ENCODE results near the gene SEZ6L2. TPM values are rescaled to one million over a fixed set of nuclear protein-coding genes. Genes with fewer than 3 reads are reported as not detected.

SEZ6L2 gene
- total RNA-seq, 4 donors from 2014 or later = 1.4 to 100 (median 3.1) TPM

- no peak for TF ChIP-seq CTCF (IDR thresholded peaks at IDR 0.05)
- no peak for TF ChIP-seq POLR2A (IDR thresholded peaks at IDR 0.05)
- WGBS, 2 donors = 91 to 92% methylated on average over 9 of the region's 9 CpGs
- H3K4me3 ChIP-seq (ENCODE audit: low read depth, poor library complexity, severe bottlenecking) = no peak overlapping the region
- DNase-seq (ENCODE audit: low spot score in 2 of 2) = no peak
- intact Hi-C loops (cut with DNase I; ENCODE audit: low total_unique reads) = no loop called here
Observed at GRCh38 chr16:29860218-29860617, 39.1 kb downstream of the SEZ6L2 start.

- no peak for DNase-seq (ENCODE audit: low spot score in 2 of 2)
- H3K4me3 ChIP-seq (ENCODE audit: low read depth, poor library complexity, severe bottlenecking) = no peak overlapping the region
- TF ChIP-seq POLR2A (IDR thresholded peaks at IDR 0.05) = no peak
- TF ChIP-seq CTCF (IDR thresholded peaks at IDR 0.05) = no peak
- intact Hi-C loops (cut with DNase I; ENCODE audit: low total_unique reads) = no loop called here
- 93 to 95% methylated on average over 19 of the region's 19 CpGs for WGBS, 2 donors
Observed at GRCh38 chr16:29858974-29859373, 40.4 kb downstream of the SEZ6L2 start.

GRCh38 chr16:29858149-29858849 is 41.1 kb downstream of the SEZ6L2 start:
- 75 to 83% methylated on average over 10 of the region's 10 CpGs for WGBS, 2 donors
- H3K4me3 ChIP-seq (ENCODE audit: low read depth, poor library complexity, severe bottlenecking) = no peak overlapping the region
- no peak for DNase-seq (ENCODE audit: low spot score in 2 of 2)
- no peak for TF ChIP-seq CTCF (IDR thresholded peaks at IDR 0.05)
- no peak for TF ChIP-seq POLR2A (IDR thresholded peaks at IDR 0.05)
- intact Hi-C loops (cut with DNase I; ENCODE audit: low total_unique reads) = no loop called here

- no peak overlapping the region for H3K4me3 ChIP-seq (ENCODE audit: low read depth, poor library complexity, severe bottlenecking)
- no peak for DNase-seq (ENCODE audit: low spot score in 2 of 2)
- intact Hi-C loops (cut with DNase I; ENCODE audit: low total_unique reads) = no loop called here
- TF ChIP-seq POLR2A (IDR thresholded peaks at IDR 0.05) (no peak), CTCF (IDR thresholded peaks at IDR 0.05) (no peak)
- 64% methylated on average over 7 of the region's 7 CpGs for WGBS, 2 donors
Observed at GRCh38 chr16:29857133-29857760, 42.1 kb downstream of the SEZ6L2 start.

GRCh38 chr16:29854520-29855100 is 44.7 kb downstream of the SEZ6L2 start:
- intact Hi-C loops (cut with DNase I; ENCODE audit: low total_unique reads) = no loop called here
- no peak for TF ChIP-seq POLR2A (IDR thresholded peaks at IDR 0.05)
- no peak for TF ChIP-seq CTCF (IDR thresholded peaks at IDR 0.05)
- DNase-seq (ENCODE audit: low spot score in 2 of 2) = no peak
- WGBS, 2 donors = 84 to 85% methylated on average over 5 of the region's 5 CpGs
- H3K4me3 ChIP-seq (ENCODE audit: low read depth, poor library complexity, severe bottlenecking) = no peak overlapping the region
